Pancreas (tissue), 10 donors: ENCODE results near the gene ZNF12. TPM values are rescaled to one million over a fixed set of nuclear protein-coding genes. Genes with fewer than 3 reads are reported as not detected.

Experiments used
- ATAC-seq, 4 donors: fragments of 200-7000 bp; cut with Tn5 transposase; one replicate each; pipeline versions ENCODE4 v1.8.0 to v1.9.1; 2020; ENCODE audit warnings: mild to moderate bottlenecking in 4 of 4, moderate library complexity in 4 of 4
- DNase-seq, 6 donors: peaks; one replicate each; pipeline ENCODE4 v3.0.0-alpha.2; 2020
- FAIRE-seq: peaks from 2 replicates; lab custom pipeline; 2012; peaks lifted over from hg19 to GRCh38; lab: Jason Lieb, UNC
- H3K27ac ChIP-seq, 4 donors: fragments of 200-600 bp; sonication (generic); 1 replicate in 3 of 4; 2 replicates in 1 of 4; pipeline versions ENCODE4 v1.5.0 to v1.8.0; 2020
- H3K27me3 ChIP-seq, 4 donors: fragments of 200-600 bp; one replicate each; pipeline ENCODE4 v1.8.0; 2021
- H3K36me3 ChIP-seq, 3 donors: fragments of 200-600 bp; sonication (generic) in 1 of 3; one replicate each; pipeline versions ENCODE4 v1.5.0 to v1.8.0; 2020 to 2021
- H3K4me1 ChIP-seq, 3 donors: fragments of 200-600 bp; one replicate each; pipeline ENCODE4 v1.8.0; 2021
- H3K4me3 ChIP-seq, 4 donors: fragments of 200-600 bp; sonication (generic) in 2 of 4; one replicate each; pipeline versions ENCODE4 v1.5.0 to v1.8.0; 2020 to 2021
- H3K9me3 ChIP-seq, 4 donors: fragments of 200-600 bp; one replicate each; pipeline ENCODE4 v1.8.0; 2021
- WGBS, 2 donors: extraction: QIAGEN DNeasy Blood & Tissue Kit; methylation state at CpG; one replicate each; pipeline ENCODE4 v1.1.7; 2013; 5-methylcytosine and 5-hydroxymethylcytosine counted together
- intact Hi-C, 3 donors: fragments of 100-400 bp; cut with DNase I; formaldehyde crosslinking; loops; one replicate each; pipeline versions ENCODE4 v1.11.1 to v1.14.2; 2022
- polyA plus RNA-seq, 2 donors: library from polyadenylated mRNA; stranded (reverse); fragments of 200-250 nt; gene quantifications; one replicate each; pipeline ENCODE4 v1.2.3, GENCODE V29; 2013
- total RNA-seq, 6 donors: library from RNA; stranded (reverse); fragmentation: NEBNext Ultra II Directional in 4 of 6; extraction: Animal tissue kit (Norgen Biotek cat#: 25700) in 4 of 6; gene quantifications; one replicate each; pipeline versions ENCODE4 v1.2.1 to v1.2.4, GENCODE V29; 2021 to 2023
- TF ChIP-seq, protein P1 (sequence below), 4 donors: fragments of 200-600 bp; sonication (generic) in 3 of 4; IDR thresholded peaks; one replicate each; pipeline versions ENCODE4 v1.5.0 to v1.8.0; 2021; ENCODE audit warnings: antibody characterized with exemption in 4 of 4
- donor health status: healthy with polysubstance abuse.
- donor health status: DM: no; HTN: no; CAD: no; lungs with moderate emphysema.
- donor health status: DM: no; HTN: no; CAD: no.
- donor health status: control.
- donor health status: control.
- donor health status: Bipolar disorder and iron deficiency.
- donor health status: DM: yes; HTN: yes; CAD: no.
- donor health status: DM: no; HTN: no; CAD: no.
- donor health status: DM: no; HTN: no; CAD: no.
- donor health status: DM: yes; HTN: yes; CAD: no.

Gene ZNF12
- total and polyA plus RNA-seq, 8 donors = 5.9 to 15.3 (median 9.1) TPM

DNA sequence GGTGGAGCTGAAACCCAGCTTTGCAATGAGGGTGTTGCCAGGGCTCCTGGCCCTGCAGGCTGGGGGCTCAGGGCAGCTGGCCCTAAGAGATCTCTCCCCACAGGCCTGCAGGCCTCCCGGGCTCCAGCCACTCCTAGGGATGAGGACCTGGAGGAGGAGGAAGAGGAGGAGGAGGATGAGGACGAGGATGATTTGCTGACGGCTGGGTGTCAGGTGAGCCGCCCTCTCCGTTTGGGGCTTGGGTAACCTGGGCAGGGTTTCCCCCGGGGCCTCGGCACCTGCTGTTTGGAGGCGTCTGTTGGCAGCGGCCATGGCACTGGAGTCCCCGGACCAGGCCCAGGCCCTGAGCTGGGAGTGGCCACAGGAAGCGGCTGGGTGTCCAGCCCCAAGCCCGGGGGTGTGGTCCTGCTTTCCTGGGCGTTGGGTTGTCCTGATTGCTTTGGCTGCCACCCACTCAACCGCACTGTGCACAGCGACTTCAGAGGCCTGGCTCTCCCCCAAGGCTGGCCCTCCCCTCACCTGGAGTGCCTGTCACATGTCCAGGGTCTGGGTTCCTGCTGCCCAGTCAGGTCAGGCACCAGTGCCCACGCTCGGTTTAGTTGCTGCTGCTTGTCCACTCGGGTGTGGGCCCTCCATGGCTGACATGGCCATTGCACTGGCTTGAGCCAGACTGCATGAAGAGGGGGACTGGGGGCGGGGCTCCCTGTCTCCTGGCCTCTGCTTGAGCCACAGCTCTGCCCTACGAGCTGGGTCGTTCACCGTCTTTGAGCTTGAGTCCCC is 63.7 kb downstream of the ZNF12 start:
- DNase-seq = peak in 1 of 6 donors; percentile 83
- intact Hi-C loops = no loop called here
- 88 to 90% methylated on average over 21 to 22 of the region's 22 CpGs for WGBS, 2 donors

GRCh38 chr7:6642239-6642839 is 64.4 kb downstream of the ZNF12 start:
- intact Hi-C loops = no loop called here
- FAIRE-seq = no peak
- TF ChIP-seq, protein P1, sequence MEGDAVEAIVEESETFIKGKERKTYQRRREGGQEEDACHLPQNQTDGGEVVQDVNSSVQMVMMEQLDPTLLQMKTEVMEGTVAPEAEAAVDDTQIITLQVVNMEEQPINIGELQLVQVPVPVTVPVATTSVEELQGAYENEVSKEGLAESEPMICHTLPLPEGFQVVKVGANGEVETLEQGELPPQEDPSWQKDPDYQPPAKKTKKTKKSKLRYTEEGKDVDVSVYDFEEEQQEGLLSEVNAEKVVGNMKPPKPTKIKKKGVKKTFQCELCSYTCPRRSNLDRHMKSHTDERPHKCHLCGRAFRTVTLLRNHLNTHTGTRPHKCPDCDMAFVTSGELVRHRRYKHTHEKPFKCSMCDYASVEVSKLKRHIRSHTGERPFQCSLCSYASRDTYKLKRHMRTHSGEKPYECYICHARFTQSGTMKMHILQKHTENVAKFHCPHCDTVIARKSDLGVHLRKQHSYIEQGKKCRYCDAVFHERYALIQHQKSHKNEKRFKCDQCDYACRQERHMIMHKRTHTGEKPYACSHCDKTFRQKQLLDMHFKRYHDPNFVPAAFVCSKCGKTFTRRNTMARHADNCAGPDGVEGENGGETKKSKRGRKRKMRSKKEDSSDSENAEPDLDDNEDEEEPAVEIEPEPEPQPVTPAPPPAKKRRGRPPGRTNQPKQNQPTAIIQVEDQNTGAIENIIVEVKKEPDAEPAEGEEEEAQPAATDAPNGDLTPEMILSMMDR (IDR thresholded peaks at IDR 0.05) = no peak
- Histone ChIP-seq H3K4me3 (no peak overlapping the region), H3K36me3 (peaks cover 0 to 28% (median 11%) of the 10 kb centered on the region in 3 donors), H3K9me3 (no peaks in the 10 kb centered on the region), H3K27me3 (no peaks in the 10 kb centered on the region), H3K4me1 (peaks cover 0 to 4% (median 0%) of the 10 kb centered on the region in 3 donors), H3K27ac (no peak overlapping the region)
- no peak for ATAC-seq
- no peak for DNase-seq
- WGBS, 2 donors = 93 to 94% methylated on average over 24 of the region's 24 CpGs

More for the DNA sequence above, 63.7 kb downstream of the ZNF12 start:
- ATAC-seq (no peak), FAIRE-seq (no peak)
- H3K27ac ChIP-seq = no peak overlapping the region
- TF ChIP-seq, protein P1 (IDR thresholded peaks at IDR 0.05) = no peak
- H3K4me1 ChIP-seq = peaks cover 0 to 4% (median 0%) of the 10 kb centered on the region in 3 donors
- no peaks in the 10 kb centered on the region for H3K27me3 ChIP-seq
- no peaks in the 10 kb centered on the region for H3K9me3 ChIP-seq
- peaks cover 0 to 28% (median 11%) of the 10 kb centered on the region in 3 donors for H3K36me3 ChIP-seq
- no peak overlapping the region for H3K4me3 ChIP-seq

DNA sequence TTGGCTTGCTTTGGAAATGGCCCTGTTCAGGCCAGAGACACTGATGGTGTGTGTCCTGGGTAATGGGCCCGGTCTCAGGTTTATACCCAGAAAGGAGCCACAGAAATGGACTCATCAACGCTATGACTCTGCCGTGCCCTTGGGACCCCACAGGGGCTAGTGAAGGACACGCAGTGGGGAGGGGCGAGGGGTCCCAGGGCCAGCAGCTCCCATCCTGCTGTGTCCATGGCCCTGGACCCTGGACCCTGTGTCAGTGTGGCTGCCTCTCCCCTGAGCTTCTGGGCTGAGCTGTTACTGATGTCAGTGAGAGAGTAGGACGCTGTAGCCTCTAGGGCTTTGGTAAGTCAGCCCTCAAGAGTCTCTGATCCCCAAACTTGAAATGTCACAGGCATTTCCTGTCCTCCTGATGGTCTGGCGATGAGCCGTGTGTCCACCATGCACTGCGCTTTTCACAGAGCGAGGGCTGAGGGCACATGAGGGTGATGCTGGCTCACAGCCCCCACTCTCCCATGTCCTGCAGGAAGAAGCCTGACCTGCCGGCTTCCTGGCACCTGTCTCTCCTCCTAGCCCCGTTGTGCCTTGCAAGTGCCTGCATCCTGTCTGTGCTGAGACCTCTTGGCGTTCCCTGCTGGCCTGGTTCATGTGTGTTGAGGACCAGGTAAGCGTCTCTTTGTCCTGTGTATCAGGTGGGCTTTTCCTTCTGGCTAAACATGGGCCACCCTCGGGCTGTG is 65.3 kb downstream of the ZNF12 start:
- H3K9me3 ChIP-seq = no peaks in the 10 kb centered on the region
- intact Hi-C loops = no loop called here
- H3K27ac ChIP-seq = no peak overlapping the region
- DNase-seq = no peak
- no peak for FAIRE-seq
- peaks cover 0 to 5% (median under 1%) of the 10 kb centered on the region in 3 donors for H3K4me1 ChIP-seq
- TF ChIP-seq, protein P1 (IDR thresholded peaks at IDR 0.05) = no peak
- no peak for ATAC-seq
- no peak overlapping the region for H3K4me3 ChIP-seq
- WGBS, 2 donors = 88 to 91% methylated on average over 15 of the region's 15 CpGs
- no peaks in the 10 kb centered on the region for H3K27me3 ChIP-seq
- H3K36me3 ChIP-seq = peaks cover 0 to 28% (median 11%) of the 10 kb centered on the region in 3 donors

GRCh38 chr7:6640246-6640721 is 66.5 kb downstream of the ZNF12 start:
- Histone ChIP-seq H3K4me1 (peaks cover 0 to 8% (median 3%) of the 10 kb centered on the region in 3 donors), H3K36me3 (peaks cover 0 to 28% (median 10%) of the 10 kb centered on the region in 3 donors), H3K4me3 (no peak overlapping the region), H3K27ac (no peak overlapping the region), H3K9me3 (no peaks in the 10 kb centered on the region), H3K27me3 (no peaks in the 10 kb centered on the region)
- FAIRE-seq (no peak), DNase-seq (no peak), ATAC-seq (peak in 1 of 4 donors; percentile 17)
- TF ChIP-seq, protein P1 (IDR thresholded peaks at IDR 0.05) = no peak
- intact Hi-C loops = no loop called here
- 79 to 84% methylated on average over 11 of the region's 11 CpGs for WGBS, 2 donors
